Smooth muscle cell (in vitro differentiated cells): ENCODE data around the gene ACBD3. TPM values are rescaled to one million over a fixed set of nuclear protein-coding genes. Genes with fewer than 3 reads are reported as not detected.

Source experiments
- DNase-seq: peaks from one replicate; lab custom pipeline; 2025; ENCODE audit not compliant: unreplicated experiment; lab: John Stamatoyannopoulos, UW
- H2AFZ ChIP-seq: fragments of 200-600 bp; sonication (generic); 2 replicates; pipeline ENCODE4 v1.6.0; 2016; ENCODE audit warnings: antibody characterized with exemption, low read depth, mild to moderate bottlenecking
- H3F3A ChIP-seq: fragments of 200-600 bp; sonication (generic); 2 replicates; pipeline ENCODE4 v1.6.0; 2017; ENCODE audit warnings: antibody characterized with exemption, low read depth
- H3K27ac ChIP-seq: fragments of 200-600 bp; sonication (generic); 2 replicates; pipeline ENCODE4 v1.5.1; 2016; ENCODE audit warnings: low read depth, mild to moderate bottlenecking
- H3K27me3 ChIP-seq: fragments of 200-600 bp; sonication (generic); 2 replicates; pipeline ENCODE4 v1.6.1; 2016; ENCODE audit warnings: low read depth, mild to moderate bottlenecking
- H3K36me3 ChIP-seq: fragments of 200-600 bp; sonication (generic); 2 replicates; pipeline ENCODE4 v1.5.1; 2016; ENCODE audit warnings: low read depth
- H3K4me1 ChIP-seq: fragments of 200-600 bp; sonication (generic); 2 replicates; pipeline ENCODE4 v1.5.1; 2016; ENCODE audit warnings: low read depth
- H3K4me2 ChIP-seq: fragments of 200-600 bp; sonication (generic); 2 replicates; pipeline ENCODE4 v1.6.0; 2016; ENCODE audit warnings: mild to moderate bottlenecking
- H3K4me3 ChIP-seq: fragments of 200-600 bp; sonication (generic); 2 replicates; pipeline ENCODE4 v1.5.1; 2016; ENCODE audit warnings: mild to moderate bottlenecking
- H3K79me2 ChIP-seq: fragments of 200-600 bp; sonication (generic); 2 replicates; pipeline ENCODE4 v1.6.0; 2016; ENCODE audit warnings: low read depth, mild to moderate bottlenecking
- H3K9ac ChIP-seq: fragments of 200-600 bp; sonication (generic); 2 replicates; pipeline ENCODE4 v1.6.0; 2016; ENCODE audit warnings: low read depth
- H3K9me3 ChIP-seq: fragments of 200-600 bp; sonication (generic); replicated peaks from 2 replicates; pipeline ENCODE4 v1.5.1; 2016; ENCODE audit warnings: low read depth
- H4K20me1 ChIP-seq: fragments of 200-600 bp; sonication (generic); 2 replicates; pipeline ENCODE4 v1.6.0; 2016; ENCODE audit warnings: low read depth
- WGBS: methylation state at CpG from one replicate; pipeline ENCODE4 v1.1.7; 2016; ENCODE audit warnings: low lambda C conversion rate; 5-methylcytosine and 5-hydroxymethylcytosine counted together
- polyA plus RNA-seq: library from polyadenylated mRNA; unstranded; fragments of >200 nt; fragmentation: Nextera tagmentation; extraction: Ambion mirVana; gene quantifications from 2 replicates; pipeline ENCODE4 v1.2.1, GENCODE V29; 2016
- total RNA-seq: library from RNA; depleted of rRNA; stranded (reverse); fragments of >200 nt; gene quantifications from 2 replicates; pipeline ENCODE4 v1.2.3, GENCODE V29; 2014
- TF ChIP-seq, protein P1 (sequence below): fragments of 200-600 bp; sonication (generic); IDR thresholded peaks from 2 replicates; pipeline ENCODE4 v1.5.1; 2017; ENCODE audit warnings: borderline replicate concordance, mild to moderate bottlenecking, antibody characterized with exemption; ENCODE audit not compliant: insufficient read depth, poor library complexity, severe bottlenecking

The ACBD3 gene
- total and polyA plus RNA-seq, 2 experiments from 2014 or later, result 82.0 to 118 TPM

- Histone ChIP-seq H3K4me1 (peaks cover 10% of the 10 kb centered on the region), H3K79me2 (no peaks in the 10 kb centered on the region), H3K4me3 (no peak overlapping the region), H3F3A (no peaks in the 10 kb centered on the region), H3K36me3 (no peaks in the 10 kb centered on the region), H3K9ac (no peak overlapping the region), H3K27me3 (no peaks in the 10 kb centered on the region), H4K20me1 (no peaks in the 10 kb centered on the region), H3K4me2 (peak overlapping the region; percentile 49), H2AFZ (no peak overlapping the region), H3K9me3 (no peaks in the 10 kb centered on the region), H3K27ac (peak overlapping the region; percentile 36)
- TF ChIP-seq, protein P1, sequence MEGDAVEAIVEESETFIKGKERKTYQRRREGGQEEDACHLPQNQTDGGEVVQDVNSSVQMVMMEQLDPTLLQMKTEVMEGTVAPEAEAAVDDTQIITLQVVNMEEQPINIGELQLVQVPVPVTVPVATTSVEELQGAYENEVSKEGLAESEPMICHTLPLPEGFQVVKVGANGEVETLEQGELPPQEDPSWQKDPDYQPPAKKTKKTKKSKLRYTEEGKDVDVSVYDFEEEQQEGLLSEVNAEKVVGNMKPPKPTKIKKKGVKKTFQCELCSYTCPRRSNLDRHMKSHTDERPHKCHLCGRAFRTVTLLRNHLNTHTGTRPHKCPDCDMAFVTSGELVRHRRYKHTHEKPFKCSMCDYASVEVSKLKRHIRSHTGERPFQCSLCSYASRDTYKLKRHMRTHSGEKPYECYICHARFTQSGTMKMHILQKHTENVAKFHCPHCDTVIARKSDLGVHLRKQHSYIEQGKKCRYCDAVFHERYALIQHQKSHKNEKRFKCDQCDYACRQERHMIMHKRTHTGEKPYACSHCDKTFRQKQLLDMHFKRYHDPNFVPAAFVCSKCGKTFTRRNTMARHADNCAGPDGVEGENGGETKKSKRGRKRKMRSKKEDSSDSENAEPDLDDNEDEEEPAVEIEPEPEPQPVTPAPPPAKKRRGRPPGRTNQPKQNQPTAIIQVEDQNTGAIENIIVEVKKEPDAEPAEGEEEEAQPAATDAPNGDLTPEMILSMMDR, result no peak
- no peak for DNase-seq
- 21% methylated on average over 8 of the region's 8 CpGs for WGBS
Observed at GRCh38 chr1:226128487-226129075, 58.0 kb downstream of the ACBD3 start.

DNA sequence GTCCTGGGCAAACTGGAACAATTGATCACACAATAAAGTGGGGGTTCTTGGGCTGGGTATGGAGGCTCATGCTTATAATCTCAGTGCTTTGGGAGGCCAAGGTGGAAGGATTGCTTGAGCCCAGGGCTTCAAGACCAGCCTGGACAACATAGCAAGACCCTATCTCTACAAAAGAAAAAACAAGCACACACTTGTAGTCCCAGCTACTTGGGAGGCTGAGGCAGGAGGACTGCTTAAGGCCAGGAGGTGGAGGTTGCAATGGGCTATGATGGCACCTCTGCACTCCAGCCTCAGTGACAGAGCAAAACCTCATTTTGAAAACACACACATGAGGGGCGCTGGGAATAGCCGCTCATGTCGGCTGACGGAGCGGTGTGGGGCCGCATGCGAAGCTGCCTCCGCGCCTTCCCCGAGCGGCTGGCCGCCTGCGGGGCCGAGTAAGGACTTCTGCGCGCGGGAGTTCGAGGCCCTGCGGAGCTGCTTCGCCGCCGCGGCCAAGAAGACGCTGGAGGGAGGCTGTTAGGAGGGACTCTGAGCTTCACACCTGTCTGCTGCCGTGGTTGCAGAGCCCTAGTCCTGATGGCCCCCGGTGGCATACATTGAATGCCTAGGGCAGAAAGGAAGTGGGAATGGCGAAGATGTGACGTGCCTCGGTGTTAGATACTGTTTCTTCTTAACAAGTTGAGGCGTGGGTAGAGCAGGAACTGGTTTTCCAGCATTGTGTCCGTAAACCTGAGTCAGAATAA lies 59.5 kb downstream of the ACBD3 start:
- H3K9ac ChIP-seq, result no peak overlapping the region
- no peaks in the 10 kb centered on the region for H4K20me1 ChIP-seq
- DNase-seq, result no peak
- no peaks in the 10 kb centered on the region for H3F3A ChIP-seq
- 85% methylated on average over 31 of the region's 31 CpGs for WGBS
- H3K9me3 ChIP-seq, result no peaks in the 10 kb centered on the region
- H3K79me2 ChIP-seq, result no peaks in the 10 kb centered on the region
- H3K27me3 ChIP-seq, result no peaks in the 10 kb centered on the region
- no peak overlapping the region for H2AFZ ChIP-seq
- TF ChIP-seq, protein P1, result no peak
- peak overlapping the region; percentile 30 for H3K27ac ChIP-seq
- no peaks in the 10 kb centered on the region for H3K36me3 ChIP-seq
- H3K4me3 ChIP-seq, result no peak overlapping the region
- H3K4me1 ChIP-seq, result peaks cover 15% of the 10 kb centered on the region
- H3K4me2 ChIP-seq, result no peak overlapping the region

- H3K36me3 ChIP-seq, result no peaks in the 10 kb centered on the region
- no peak overlapping the region for H3K4me3 ChIP-seq
- H3K9ac ChIP-seq, result no peak overlapping the region
- H3F3A ChIP-seq, result no peaks in the 10 kb centered on the region
- TF ChIP-seq, protein P1, result no peak
- 98% methylated on average over 10 of the region's 10 CpGs for WGBS
- no peak overlapping the region for H3K27ac ChIP-seq
- no peaks in the 10 kb centered on the region for H3K27me3 ChIP-seq
- peaks cover 15% of the 10 kb centered on the region for H3K4me1 ChIP-seq
- DNase-seq, result no peak
- H4K20me1 ChIP-seq, result no peaks in the 10 kb centered on the region
- no peaks in the 10 kb centered on the region for H3K79me2 ChIP-seq
- H3K4me2 ChIP-seq, result no peak overlapping the region
- no peak overlapping the region for H2AFZ ChIP-seq
- no peaks in the 10 kb centered on the region for H3K9me3 ChIP-seq
Observed at GRCh38 chr1:226125831-226126230, 60.7 kb downstream of the ACBD3 start.
